ENCODE measurements around the gene SLC4A5. TPM values are rescaled to one million over a fixed set of nuclear protein-coding genes. Genes with fewer than 3 reads are reported as not detected.

Gene SLC4A5
- total and polyA plus RNA-seq, 2 of the 8 experiments (the other 6 are each of a cell fraction or from before 2014, with no cell fraction given) = 0.42 to 0.52 TPM

GRCh38 chr2:74199871-74200305 lies 143.3 kb downstream of the SLC4A5 start:
- Histone ChIP-seq H2BK20ac (ENCODE audit: low read length) (no peak overlapping the region), H3K18ac (ENCODE audit: extremely low read depth, low read length) (no peak overlapping the region), H3K27ac (ENCODE audit: low read depth, low read length) (peak overlapping the region; percentile 97; the same call in 1 of the 2 replicates), H3K4me2 (ENCODE audit: insufficient read depth in 1 of 2, low read depth in 2 of 2, low read length in 2 of 2) (peak overlapping the region; percentile 98 to 100), H2AFZ (ENCODE audit: low read length) (no peak overlapping the region), H2BK5ac (ENCODE audit: low read depth, low read length) (peak overlapping the region; percentile 55; the same call in 1 of the 2 replicates), H3K4ac (replicated peaks; ENCODE audit: insufficient read length, low read depth, low read length) (no peak overlapping the region), H3K36me3 (ENCODE audit: control insufficient read depth in 2 of 4, insufficient read depth in 4 of 4, low read length in 3 of 4) (peaks cover 0 to 43% (median 3%) of the 10 kb centered on the region in 4 experiments; a peak in 4 of 8 replicates), H3K23me2 (ENCODE audit: low read depth, low read length) (peaks cover 8% of the 10 kb centered on the region), H3K27me3 (replicated peaks in 1 of 4; ENCODE audit: control insufficient read depth in 3 of 4, extremely low read depth in 1 of 4, insufficient read depth in 3 of 4, low read length in 3 of 4) (no peaks in the 10 kb centered on the region), H3K14ac (ENCODE audit: insufficient read length) (no peak overlapping the region), H4K91ac (replicated peaks; ENCODE audit: insufficient read length, low read length) (no peak overlapping the region), H3K79me1 (ENCODE audit: low read depth, low read length) (peaks cover 6% of the 10 kb centered on the region), H2BK15ac (ENCODE audit: low read length) (no peak overlapping the region), H4K8ac (ENCODE audit: extremely low read depth, insufficient read depth, low read length) (no peak overlapping the region), H2AK5ac (ENCODE audit: low read depth, low read length) (no peak overlapping the region), H3K79me2 (ENCODE audit: control insufficient read depth in 1 of 2, insufficient read depth in 2 of 2, low read length in 2 of 2) (peaks cover 47 to 65% of the 10 kb centered on the region in 2 experiments), H3K4me1 (replicated peaks in 1 of 4; ENCODE audit: control insufficient read depth in 3 of 4, insufficient read depth in 4 of 4, low read length in 3 of 4) (peaks cover 0 to 12% (median 10%) of the 10 kb centered on the region in 4 experiments; a peak in 6 of 7 replicates), H3K9ac (replicated peaks in 1 of 4; ENCODE audit: extremely low read depth in 1 of 4, low read depth in 3 of 4, low read length in 3 of 4) (peak overlapping the region; percentile 84 to 99 (median 98)), H3K9me3 (ENCODE audit: insufficient read depth in 2 of 2, low read depth in 1 of 2, low read length in 1 of 2) (no peaks in the 10 kb centered on the region), H4K5ac (ENCODE audit: insufficient read length, low read depth, low read length) (no peak overlapping the region), H4K20me1 (replicated peaks in 1 of 2; ENCODE audit: control insufficient read depth in 1 of 2, insufficient read depth in 2 of 2, low read length in 2 of 2) (peaks cover 24 to 31% of the 10 kb centered on the region in 2 experiments), H3K23ac (ENCODE audit: insufficient read length) (no peak overlapping the region), H3K4me3 (ENCODE audit: extremely low read depth in 1 of 4, insufficient read depth in 2 of 4, low read depth in 3 of 4, low read length in 4 of 4) (peak overlapping the region; percentile 85 to 98 (median 89)), H2BK12ac (ENCODE audit: low read depth, low read length) (no peak overlapping the region), H3K56ac (replicated peaks; ENCODE audit: insufficient read length, low read depth, low read length) (no peak overlapping the region), H2BK120ac (replicated peaks; ENCODE audit: low read depth, low read length) (no peak overlapping the region)
- POLR2A ChIA-PET (ENCODE audit: partially characterized antibody) = interaction anchor here (0.7 to 72.1 kb wide), 10 partner anchors 9 to 371 kb away, joined by 3 to 2699 read pairs (median 8); partner anchors contain the start of genes BOLA3, MOB1A, MTHFD2 and STAMBP
- no peak for FAIRE-seq
- no peak for DNase-seq (ENCODE audit: low read depth in 1 of 2, low spot score in 2 of 2)
- CTCF ChIA-PET (ENCODE audit: partially characterized antibody) = interaction anchor here (0.8 to 2.9 kb wide), 6 partner anchors 9 to 218 kb away, joined by 3 to 23 read pairs (median 7); partner anchors contain the start of genes BOLA3 and MOB1A
- 9% methylated on average over 8 of the region's 8 CpGs; no CpG with 5 or more reads in 1 of the 2 experiments for WGBS, 2 experiments (ENCODE audit: extremely low coverage in 1 of 2, insufficient coverage in 1 of 2, insufficient read length in 1 of 2, insufficient replicate concordance in 2 of 2, low coverage in 1 of 2, low lambda C conversion rate in 2 of 2, missing lambda C conversion rate in 1 of 2)
- TF ChIP-seq RAD21 (IDR thresholded peaks at IDR 0.05 in 1 of 2, conservative IDR thresholded peaks at IDR 0.05 in 1 of 2; ENCODE audit: low read depth in 2 of 2, low read length in 2 of 2) (no peak), RBBP5 (IDR thresholded peaks at IDR 0.05; ENCODE audit: borderline replicate concordance, low read depth, low read length) (no peak), POLR2A (IDR thresholded peaks at IDR 0.05; ENCODE audit: control extremely low read depth in 1 of 2, low read depth in 2 of 2, low read length in 2 of 2) (peak in 1 of 2 experiments; percentile 89; a peak in 2 of 3 replicates), BRCA1 (IDR thresholded peaks at IDR 0.05; ENCODE audit: low read depth, low read length) (no peak), JUN (IDR thresholded peaks at IDR 0.05; ENCODE audit: low read depth, low read length) (no peak), POLR2AphosphoS5 (IDR thresholded peaks at IDR 0.05; ENCODE audit: low read depth, low read length) (peak; percentile 88), CTBP2 (IDR thresholded peaks at IDR 0.05; ENCODE audit: borderline replicate concordance, insufficient read depth, insufficient read length, low read length) (no peak), SP1 (IDR thresholded peaks at IDR 0.05; ENCODE audit: low read depth, low read length) (no peak), SUZ12 (IDR thresholded peaks at IDR 0.05; ENCODE audit: low read length) (no peak), EZH2 (IDR thresholded peaks at IDR 0.05; ENCODE audit: low read depth, low read length, severe bottlenecking) (no peak), TAF7 (optimal IDR thresholded peaks at IDR 0.05; ENCODE audit: borderline replicate concordance, low read depth, low read length) (peak; percentile 34), ATF3 (IDR thresholded peaks at IDR 0.05; ENCODE audit: insufficient read depth, low read depth, low read length) (no peak)

Data from H1 (cell line).